HepG2 (cell line): ENCODE results near the gene FLYWCH1. TPM values are rescaled to one million over a fixed set of nuclear protein-coding genes. Genes with fewer than 3 reads are reported as not detected.

Source experiments
- CENPX ChIP-seq: sonication (generic); formaldehyde crosslinking; IDR thresholded peaks from 2 replicates; pipeline ENCODE4 v1.9.0; 2021; ENCODE audit warnings: mild to moderate bottlenecking, missing genetic modification reagents, moderate library complexity
- CREB1 ChIP-seq, 2 experiments: fragments of 450-650 bp in 1 of 2; IDR thresholded peaks; 2 replicates each; pipeline ENCODE4 v1.6.1; 2016 to 2017; ENCODE audit warnings: control low read depth in 1 of 2, mild to moderate bottlenecking in 1 of 2, missing compliant biosample characterization in 1 of 2, missing genetic modification characterization in 1 of 2
- DNMT1 ChIP-seq: sonication (generic); formaldehyde crosslinking; IDR thresholded peaks from 2 replicates; pipeline ENCODE4 v1.5.1; 2020; ENCODE audit warnings: mild to moderate bottlenecking, missing genetic modification reagents
- GATAD1 ChIP-seq: IDR thresholded peaks from 2 replicates; pipeline ENCODE4 v1.6.1; 2016; ENCODE audit warnings: missing genetic modification reagents, missing compliant biosample characterization
- GFI1 ChIP-seq: sonication (generic); formaldehyde crosslinking; IDR thresholded peaks from 2 replicates; pipeline ENCODE4 v1.5.0; 2020; ENCODE audit warnings: missing genetic modification reagents, mild to moderate bottlenecking, borderline replicate concordance
- GZF1 ChIP-seq: sonication (generic); formaldehyde crosslinking; IDR thresholded peaks from 2 replicates; pipeline ENCODE4 v1.5.1; 2020; ENCODE audit warnings: mild to moderate bottlenecking, missing genetic modification reagents
- MIXL1 ChIP-seq: IDR thresholded peaks from 2 replicates; pipeline ENCODE4 v1.6.1; 2016
- POLR2G ChIP-seq: fragments of 200-400 bp; formaldehyde crosslinking; IDR thresholded peaks from 2 replicates; pipeline ENCODE4 v1.6.1; 2018; ENCODE audit warnings: mild to moderate bottlenecking, low read depth, low read length, moderate library complexity
- RXRB ChIP-seq: IDR thresholded peaks from 2 replicates; pipeline ENCODE4 v1.6.1; 2016; ENCODE audit warnings: borderline replicate concordance, missing genetic modification reagents, missing compliant biosample characterization
- SCMH1 ChIP-seq: sonication (generic); formaldehyde crosslinking; IDR thresholded peaks from 2 replicates; pipeline ENCODE4 v1.9.0; 2021; ENCODE audit warnings: missing genetic modification reagents, mild to moderate bottlenecking, borderline replicate concordance
- SMAD1 ChIP-seq: sonication (generic); formaldehyde crosslinking; IDR thresholded peaks from 2 replicates; pipeline ENCODE4 v1.4.0; 2020; ENCODE audit warnings: missing genetic modification reagents, low read depth, mild to moderate bottlenecking, borderline replicate concordance
- SP2 ChIP-seq: sonication (generic); formaldehyde crosslinking; IDR thresholded peaks from 2 replicates; pipeline ENCODE4 v1.5.1; 2020; ENCODE audit warnings: mild to moderate bottlenecking, missing genetic modification reagents
- ZBTB3 ChIP-seq: sonication (generic); formaldehyde crosslinking; IDR thresholded peaks from 2 replicates; pipeline ENCODE4 v1.4.0; 2020; ENCODE audit warnings: low read depth, mild to moderate bottlenecking, moderate library complexity, missing genetic modification reagents, borderline replicate concordance
- ZNF263 ChIP-seq: sonication (generic); formaldehyde crosslinking; IDR thresholded peaks from 2 replicates; pipeline ENCODE4 v1.4.0; 2020; ENCODE audit warnings: missing genetic modification reagents
- ZNF556 ChIP-seq: sonication (generic); formaldehyde crosslinking; IDR thresholded peaks from 2 replicates; pipeline ENCODE4 v1.4.0; 2020; ENCODE audit warnings: mild to moderate bottlenecking, missing genetic modification reagents, borderline replicate concordance
- ZNF614 ChIP-seq: IDR thresholded peaks from 2 replicates; pipeline ENCODE4 v1.6.1; 2018; ENCODE audit warnings: missing biosample characterization, missing genetic modification reagents, inconsistent platforms, borderline replicate concordance
- ZNF670 ChIP-seq: sonication (generic); formaldehyde crosslinking; IDR thresholded peaks from 2 replicates; pipeline ENCODE4 v1.8.0; 2022; ENCODE audit warnings: mild to moderate bottlenecking, missing genetic modification reagents, borderline replicate concordance
- ZNF777 ChIP-seq: sonication (generic); formaldehyde crosslinking; IDR thresholded peaks from 2 replicates; pipeline ENCODE4 v1.4.0; 2020; ENCODE audit warnings: missing genetic modification reagents
- polyA plus RNA-seq, 8 experiments: library from polyadenylated mRNA; depleted of rRNA in 3 of 8; stranded (reverse) in 7 of 8; unstranded in 1 of 8; fragments of >200 nt; fragmentation: Illumina TruSeq in 4 of 8; extraction: Trizol in 4 of 8; gene quantifications; 2 replicates each; pipeline versions ENCODE4 v1.2.1 to v1.2.3, GENCODE V29; 2011 to 2016; ENCODE audit warnings: low read depth in 4 of 8, missing spikeins in 1 of 8, mixed read lengths in 1 of 8; ENCODE audit not compliant: insufficient read depth in 1 of 8
- total RNA-seq, 5 experiments: library from RNA; depleted of rRNA; stranded (reverse); fragments of >200 nt; fragmentation: Illumina TruSeq; extraction: Trizol; gene quantifications; 2 replicates each; pipeline ENCODE4 v1.2.3, GENCODE V29; 2016; ENCODE audit warnings: low read depth in 1 of 5
- TF ChIP-seq, protein P1 (sequence below): sonication (generic); formaldehyde crosslinking; IDR thresholded peaks from 2 replicates; pipeline ENCODE4 v1.4.0; 2020; ENCODE audit warnings: missing genetic modification reagents, borderline replicate concordance
- TF ChIP-seq, protein P2 (sequence below): IDR thresholded peaks from 2 replicates; pipeline ENCODE4 v1.6.1; 2012; ENCODE audit warnings: inconsistent platforms
- TF ChIP-seq, protein P3 (sequence below): IDR thresholded peaks from 2 replicates; pipeline ENCODE4 v1.6.1; 2018; ENCODE audit warnings: missing genetic modification reagents

Gene FLYWCH1
- total and polyA plus RNA-seq, 2 of the 13 experiments (the other 11 are each of a cell fraction or from before 2014, with no cell fraction given): 7.3 to 12.4 TPM

DNA sequence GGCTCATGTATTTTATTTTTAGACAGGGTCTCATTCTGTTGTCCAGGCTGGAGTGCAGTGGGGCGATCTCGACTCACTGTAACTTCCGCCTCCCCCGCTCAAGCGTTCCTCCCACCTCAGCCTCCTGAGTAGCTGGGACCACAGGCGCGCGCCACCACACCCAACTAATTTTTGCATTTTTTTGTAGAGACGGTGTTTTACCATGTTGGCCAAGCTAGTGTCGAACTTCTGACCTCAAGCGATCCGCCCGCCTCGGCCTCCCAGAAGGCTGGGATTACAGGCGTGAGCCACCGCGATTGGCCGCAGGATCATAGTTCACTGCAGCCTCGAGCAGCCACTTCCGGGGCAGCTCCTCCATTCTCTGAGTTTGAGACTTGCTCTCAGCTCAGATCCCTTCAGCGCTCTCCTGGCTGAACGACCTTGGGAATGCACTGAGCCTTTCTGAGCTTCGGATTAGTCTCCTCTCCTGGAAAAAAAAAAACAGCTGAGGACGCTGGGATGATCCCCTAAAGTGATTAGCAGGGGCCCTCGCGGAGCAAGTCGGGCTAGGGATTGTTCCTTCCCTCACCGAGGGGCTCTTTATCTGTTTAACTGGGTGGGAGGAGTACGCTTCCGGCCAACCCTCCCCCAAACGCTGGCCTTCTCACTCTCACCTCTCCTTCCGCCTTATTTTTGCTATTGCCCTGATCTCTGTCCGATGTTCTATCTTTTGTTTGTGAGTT, 69.6 kb downstream of the FLYWCH1 start (continued):
- TF ChIP-seq, protein P1, sequence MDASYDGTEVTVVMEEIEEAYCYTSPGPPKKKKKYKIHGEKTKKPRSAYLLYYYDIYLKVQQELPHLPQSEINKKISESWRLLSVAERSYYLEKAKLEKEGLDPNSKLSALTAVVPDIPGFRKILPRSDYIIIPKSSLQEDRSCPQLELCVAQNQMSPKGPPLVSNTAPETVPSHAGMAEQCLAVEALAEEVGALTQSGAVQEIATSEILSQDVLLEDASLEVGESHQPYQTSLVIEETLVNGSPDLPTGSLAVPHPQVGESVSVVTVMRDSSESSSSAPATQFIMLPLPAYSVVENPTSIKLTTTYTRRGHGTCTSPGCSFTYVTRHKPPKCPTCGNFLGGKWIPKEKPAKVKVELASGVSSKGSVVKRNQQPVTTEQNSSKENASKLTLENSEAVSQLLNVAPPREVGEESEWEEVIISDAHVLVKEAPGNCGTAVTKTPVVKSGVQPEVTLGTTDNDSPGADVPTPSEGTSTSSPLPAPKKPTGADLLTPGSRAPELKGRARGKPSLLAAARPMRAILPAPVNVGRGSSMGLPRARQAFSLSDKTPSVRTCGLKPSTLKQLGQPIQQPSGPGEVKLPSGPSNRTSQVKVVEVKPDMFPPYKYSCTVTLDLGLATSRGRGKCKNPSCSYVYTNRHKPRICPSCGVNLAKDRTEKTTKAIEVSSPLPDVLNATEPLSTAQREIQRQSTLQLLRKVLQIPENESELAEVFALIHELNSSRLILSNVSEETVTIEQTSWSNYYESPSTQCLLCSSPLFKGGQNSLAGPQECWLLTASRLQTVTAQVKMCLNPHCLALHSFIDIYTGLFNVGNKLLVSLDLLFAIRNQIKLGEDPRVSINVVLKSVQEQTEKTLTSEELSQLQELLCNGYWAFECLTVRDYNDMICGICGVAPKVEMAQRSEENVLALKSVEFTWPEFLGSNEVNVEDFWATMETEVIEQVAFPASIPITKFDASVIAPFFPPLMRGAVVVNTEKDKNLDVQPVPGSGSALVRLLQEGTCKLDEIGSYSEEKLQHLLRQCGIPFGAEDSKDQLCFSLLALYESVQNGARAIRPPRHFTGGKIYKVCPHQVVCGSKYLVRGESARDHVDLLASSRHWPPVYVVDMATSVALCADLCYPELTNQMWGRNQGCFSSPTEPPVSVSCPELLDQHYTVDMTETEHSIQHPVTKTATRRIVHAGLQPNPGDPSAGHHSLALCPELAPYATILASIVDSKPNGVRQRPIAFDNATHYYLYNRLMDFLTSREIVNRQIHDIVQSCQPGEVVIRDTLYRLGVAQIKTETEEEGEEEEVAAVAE (CRISPR knock-in tag): 0 out of 2 replicates have a peak, but pooled peaks have one; percentile 36
- TF ChIP-seq MIXL1 (CRISPR knock-in tag) (peak; percentile 38; the same call in 1 of the 2 replicates), SCMH1 (CRISPR knock-in tag) (no peak), ZNF263 (CRISPR knock-in tag) (peak; percentile 65; the same call in 1 of the 2 replicates), GZF1 (CRISPR knock-in tag) (0 out of 2 replicates have a peak, but pooled peaks have one; percentile 41), CREB1 (IDR thresholded peaks at IDR 0.05) (no peak), CREB1 (CRISPR knock-in tag; IDR thresholded peaks at IDR 0.05) (peak; percentile 60; the same call in 1 of the 2 replicates), ZNF670 (CRISPR knock-in tag) (no peak), GFI1 (CRISPR knock-in tag) (peak; percentile 39; the same call in 1 of the 2 replicates), ZNF614 (CRISPR knock-in tag) (peak; percentile 51; the same call in 1 of the 2 replicates), SP2 (CRISPR knock-in tag) (peak; percentile 50; the same call in 1 of the 2 replicates), GATAD1 (peak; percentile 67), RXRB (CRISPR knock-in tag) (peak; percentile 46; the same call in 1 of the 2 replicates), SMAD1 (CRISPR knock-in tag) (0 out of 2 replicates have a peak, but pooled peaks have one; percentile 28), POLR2G (peak; percentile 62; the same call in 1 of the 2 replicates), DNMT1 (no peak), ZBTB3 (CRISPR knock-in tag) (peak; percentile 52; the same call in 1 of the 2 replicates), ZNF777 (no peak), CENPX (CRISPR knock-in tag) (no peak), ZNF556 (CRISPR knock-in tag) (no peak)
- TF ChIP-seq, protein P2, sequence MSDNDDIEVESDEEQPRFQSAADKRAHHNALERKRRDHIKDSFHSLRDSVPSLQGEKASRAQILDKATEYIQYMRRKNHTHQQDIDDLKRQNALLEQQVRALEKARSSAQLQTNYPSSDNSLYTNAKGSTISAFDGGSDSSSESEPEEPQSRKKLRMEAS: peak; percentile 65
- TF ChIP-seq, protein P3, sequence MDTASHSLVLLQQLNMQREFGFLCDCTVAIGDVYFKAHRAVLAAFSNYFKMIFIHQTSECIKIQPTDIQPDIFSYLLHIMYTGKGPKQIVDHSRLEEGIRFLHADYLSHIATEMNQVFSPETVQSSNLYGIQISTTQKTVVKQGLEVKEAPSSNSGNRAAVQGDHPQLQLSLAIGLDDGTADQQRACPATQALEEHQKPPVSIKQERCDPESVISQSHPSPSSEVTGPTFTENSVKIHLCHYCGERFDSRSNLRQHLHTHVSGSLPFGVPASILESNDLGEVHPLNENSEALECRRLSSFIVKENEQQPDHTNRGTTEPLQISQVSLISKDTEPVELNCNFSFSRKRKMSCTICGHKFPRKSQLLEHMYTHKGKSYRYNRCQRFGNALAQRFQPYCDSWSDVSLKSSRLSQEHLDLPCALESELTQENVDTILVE (CRISPR knock-in tag): peak; percentile 56
